ENCODE results near the gene ABCC10. TPM values are rescaled to one million over a fixed set of nuclear protein-coding genes. Genes with fewer than 3 reads are reported as not detected.

The ABCC10 gene
- total RNA-seq, 1 donor from 2014 or later: 74.6 TPM

DNA sequence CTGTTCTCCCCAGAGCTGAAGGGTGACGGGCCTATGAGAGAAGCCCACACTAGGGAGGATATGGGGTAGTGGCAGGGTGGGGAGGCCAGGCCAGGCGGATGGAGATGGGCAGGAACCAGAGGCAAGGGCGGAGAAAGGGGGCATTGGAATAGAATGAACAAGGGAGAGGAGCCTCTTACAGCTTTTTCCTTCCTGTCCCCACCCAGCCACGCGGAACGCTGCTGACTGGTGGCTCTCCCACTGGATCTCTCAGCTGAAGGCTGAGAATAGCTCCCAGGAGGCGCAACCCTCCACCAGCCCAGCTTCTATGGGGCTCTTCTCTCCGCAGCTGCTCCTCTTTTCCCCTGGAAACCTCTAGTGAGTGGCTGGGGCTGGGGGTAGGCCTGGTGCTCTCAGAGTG lies 17.2 kb downstream of the ABCC10 start:
- Mint-ChIP-seq H3K36me3 (ENCODE audit: low read depth) (peaks cover 70% of the 10 kb centered on the region), H3K27me3 (no peaks in the 10 kb centered on the region), H3K27ac (no peak overlapping the region), H3K9me3 (no peaks in the 10 kb centered on the region), H3K4me1 (no peaks in the 10 kb centered on the region), H3K4me3 (no peak overlapping the region)
- CTCF ChIA-PET: no interaction called here
- ATAC-seq (ENCODE audit: low read depth): no peak
- no peak for DNase-seq
- POLR2A ChIA-PET: interaction anchor here (1.0 kb wide), 1 partner anchor 72 kb away, joined by 3 read pairs; the partner anchor contains the start of genes POLR1C and YIPF3
- intact Hi-C loops (cut with micrococcal nuclease): no loop called here
- TF ChIP-seq, protein P1, sequence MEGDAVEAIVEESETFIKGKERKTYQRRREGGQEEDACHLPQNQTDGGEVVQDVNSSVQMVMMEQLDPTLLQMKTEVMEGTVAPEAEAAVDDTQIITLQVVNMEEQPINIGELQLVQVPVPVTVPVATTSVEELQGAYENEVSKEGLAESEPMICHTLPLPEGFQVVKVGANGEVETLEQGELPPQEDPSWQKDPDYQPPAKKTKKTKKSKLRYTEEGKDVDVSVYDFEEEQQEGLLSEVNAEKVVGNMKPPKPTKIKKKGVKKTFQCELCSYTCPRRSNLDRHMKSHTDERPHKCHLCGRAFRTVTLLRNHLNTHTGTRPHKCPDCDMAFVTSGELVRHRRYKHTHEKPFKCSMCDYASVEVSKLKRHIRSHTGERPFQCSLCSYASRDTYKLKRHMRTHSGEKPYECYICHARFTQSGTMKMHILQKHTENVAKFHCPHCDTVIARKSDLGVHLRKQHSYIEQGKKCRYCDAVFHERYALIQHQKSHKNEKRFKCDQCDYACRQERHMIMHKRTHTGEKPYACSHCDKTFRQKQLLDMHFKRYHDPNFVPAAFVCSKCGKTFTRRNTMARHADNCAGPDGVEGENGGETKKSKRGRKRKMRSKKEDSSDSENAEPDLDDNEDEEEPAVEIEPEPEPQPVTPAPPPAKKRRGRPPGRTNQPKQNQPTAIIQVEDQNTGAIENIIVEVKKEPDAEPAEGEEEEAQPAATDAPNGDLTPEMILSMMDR (IDR thresholded peaks at IDR 0.05): no peak

DNA sequence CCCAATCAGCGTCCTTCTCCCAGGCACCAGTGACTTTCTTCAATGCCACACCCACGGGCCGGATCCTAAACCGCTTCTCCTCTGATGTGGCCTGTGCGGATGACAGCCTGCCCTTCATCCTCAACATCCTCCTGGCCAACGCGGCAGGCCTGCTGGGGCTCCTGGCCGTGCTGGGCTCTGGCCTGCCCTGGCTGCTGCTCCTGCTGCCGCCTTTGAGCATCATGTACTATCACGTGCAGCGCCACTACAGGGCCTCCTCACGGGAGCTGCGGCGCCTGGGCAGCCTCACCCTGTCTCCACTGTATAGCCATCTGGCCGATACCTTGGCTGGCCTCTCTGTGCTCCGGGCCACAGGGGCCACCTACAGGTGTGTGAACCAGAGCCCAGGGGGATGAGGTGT lies 18.2 kb downstream of the ABCC10 start:
- Mint-ChIP-seq H3K9me3 (no peaks in the 10 kb centered on the region), H3K4me1 (no peaks in the 10 kb centered on the region), H3K4me3 (no peak overlapping the region), H3K27me3 (no peaks in the 10 kb centered on the region), H3K27ac (no peak overlapping the region), H3K36me3 (ENCODE audit: low read depth) (peaks cover 80% of the 10 kb centered on the region)
- CTCF ChIA-PET: no interaction called here
- POLR2A ChIA-PET: no interaction called here
- ATAC-seq (ENCODE audit: low read depth): no peak
- no peak for DNase-seq
- TF ChIP-seq, protein P1 (IDR thresholded peaks at IDR 0.05): no peak
- intact Hi-C loops (cut with micrococcal nuclease): no loop called here

GRCh38 chr6:43447604-43448003 lies 20.3 kb downstream of the ABCC10 start:
- intact Hi-C loops (cut with micrococcal nuclease): no loop called here
- Mint-ChIP-seq H3K27ac (no peak overlapping the region), H3K27me3 (no peaks in the 10 kb centered on the region), H3K4me1 (no peaks in the 10 kb centered on the region), H3K4me3 (no peak overlapping the region), H3K36me3 (ENCODE audit: low read depth) (peaks cover 80% of the 10 kb centered on the region), H3K9me3 (no peaks in the 10 kb centered on the region)
- ChIA-PET CTCF (no interaction called here), POLR2A (interaction anchor here (0.6 kb wide), 1 partner anchor 11 kb away, joined by 3 read pairs; no protein-coding TSS in a partner anchor)
- DNase-seq: no peak
- ATAC-seq (ENCODE audit: low read depth): no peak
- TF ChIP-seq, protein P1 (IDR thresholded peaks at IDR 0.05): no peak

DNA sequence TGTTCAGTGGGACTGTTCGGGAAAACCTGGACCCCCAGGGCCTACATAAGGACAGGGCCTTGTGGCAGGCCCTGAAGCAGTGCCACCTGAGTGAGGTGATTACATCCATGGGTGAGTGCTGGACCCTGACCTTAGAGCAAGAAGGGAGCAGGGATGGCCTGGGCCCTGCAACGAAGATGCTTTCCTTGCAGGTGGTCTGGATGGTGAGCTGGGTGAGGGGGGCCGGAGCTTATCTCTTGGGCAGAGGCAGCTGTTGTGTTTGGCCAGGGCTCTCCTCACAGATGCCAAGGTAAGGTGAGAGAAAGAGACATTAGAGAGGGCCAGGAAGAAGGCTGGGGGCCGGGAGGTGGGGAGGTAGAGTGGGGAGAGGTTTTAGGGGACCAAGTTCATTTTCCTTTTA lies 21.6 kb downstream of the ABCC10 start:
- H3K9me3 Mint-ChIP-seq: no peaks in the 10 kb centered on the region
- TF ChIP-seq, protein P1 (IDR thresholded peaks at IDR 0.05): no peak
- intact Hi-C loops (cut with micrococcal nuclease): no loop called here
- CTCF ChIA-PET: interaction anchor here (1.2 kb wide), 2 partner anchors 11 to 211 kb away, joined by 3 read pairs; no protein-coding TSS in a partner anchor
- H3K27me3 Mint-ChIP-seq: no peaks in the 10 kb centered on the region
- no peak for DNase-seq
- H3K27ac Mint-ChIP-seq: no peak overlapping the region
- ATAC-seq (ENCODE audit: low read depth): no peak
- POLR2A ChIA-PET: no interaction called here
- H3K36me3 Mint-ChIP-seq (ENCODE audit: low read depth): peaks cover 77% of the 10 kb centered on the region
- no peaks in the 10 kb centered on the region for H3K4me1 Mint-ChIP-seq
- H3K4me3 Mint-ChIP-seq: no peak overlapping the region

- intact Hi-C loops (cut with micrococcal nuclease): loop anchor here (10.0 kb wide), 1 partner anchor 86 kb away; the partner anchor contains the start of gene ZNF318
- Mint-ChIP-seq H3K36me3 (ENCODE audit: low read depth) (peaks cover 67% of the 10 kb centered on the region), H3K4me3 (no peak overlapping the region), H3K4me1 (peaks cover 6% of the 10 kb centered on the region), H3K27me3 (no peaks in the 10 kb centered on the region), H3K9me3 (no peaks in the 10 kb centered on the region), H3K27ac (no peak overlapping the region)
- DNase-seq: no peak
- ChIA-PET CTCF (no interaction called here), POLR2A (no interaction called here)
- ATAC-seq (ENCODE audit: low read depth): no peak
- TF ChIP-seq, protein P1 (IDR thresholded peaks at IDR 0.05): no peak
Observed at GRCh38 chr6:43450699-43451131, 23.4 kb downstream of the ABCC10 start.
